ENCODE results near the gene SERPINA4. TPM values are rescaled to one million over a fixed set of nuclear protein-coding genes. Genes with fewer than 3 reads are reported as not detected.

SERPINA4 gene
- total and polyA plus RNA-seq, 2 of the 8 experiments (the other 6 are each of a cell fraction or from before 2014, with no cell fraction given): not detected

- 97% methylated on average over 6 of the region's 6 CpGs; no CpG with 5 or more reads in 1 of the 2 experiments for WGBS, 2 experiments (ENCODE audit: extremely low coverage in 1 of 2, insufficient coverage in 1 of 2, insufficient read length in 1 of 2, insufficient replicate concordance in 2 of 2, low coverage in 1 of 2, low lambda C conversion rate in 2 of 2, missing lambda C conversion rate in 1 of 2)
- no peak overlapping the region for H4K91ac ChIP-seq (replicated peaks; ENCODE audit: insufficient read length, low read length)
- peaks cover 7% of the 10 kb centered on the region in 2 experiments; a peak in 2 of 4 replicates for H3K9me3 ChIP-seq (ENCODE audit: insufficient read depth in 2 of 2, low read depth in 1 of 2, low read length in 1 of 2)
- no peak overlapping the region for H2BK12ac ChIP-seq (ENCODE audit: low read depth, low read length)
- peaks cover 0 to 4% (median 1%) of the 10 kb centered on the region in 4 experiments; a peak in 1 of 7 replicates for H3K4me1 ChIP-seq (replicated peaks in 1 of 4; ENCODE audit: control insufficient read depth in 3 of 4, insufficient read depth in 4 of 4, low read length in 3 of 4)
- FAIRE-seq (no peak), DNase-seq (ENCODE audit: low read depth in 1 of 2, low spot score in 2 of 2) (no peak)
- H2BK5ac ChIP-seq (ENCODE audit: low read depth, low read length): no peak overlapping the region
- H3K36me3 ChIP-seq (ENCODE audit: control insufficient read depth in 2 of 4, insufficient read depth in 4 of 4, low read length in 3 of 4): no peaks in the 10 kb centered on the region
- peaks cover 0 to 2% (median 0%) of the 10 kb centered on the region in 4 experiments; a peak in 3 of 7 replicates for H3K27me3 ChIP-seq (replicated peaks in 1 of 4; ENCODE audit: control insufficient read depth in 3 of 4, extremely low read depth in 1 of 4, insufficient read depth in 3 of 4, low read length in 3 of 4)
- H4K20me1 ChIP-seq (replicated peaks in 1 of 2; ENCODE audit: control insufficient read depth in 1 of 2, insufficient read depth in 2 of 2, low read length in 2 of 2): no peaks in the 10 kb centered on the region
- H2AK5ac ChIP-seq (ENCODE audit: low read depth, low read length): no peak overlapping the region
- H3K23ac ChIP-seq (ENCODE audit: insufficient read length): no peak overlapping the region
- no peak overlapping the region for H3K4me3 ChIP-seq (ENCODE audit: extremely low read depth in 1 of 4, insufficient read depth in 2 of 4, low read depth in 3 of 4, low read length in 4 of 4)
- no peak overlapping the region for H2AFZ ChIP-seq (ENCODE audit: low read length)
- ChIA-PET CTCF (ENCODE audit: partially characterized antibody) (interaction anchor here (2.0 kb wide), 1 partner anchor 15 kb away, joined by 4 read pairs; no protein-coding TSS in a partner anchor), POLR2A (ENCODE audit: partially characterized antibody) (no interaction called here)
- no peak overlapping the region for H4K5ac ChIP-seq (ENCODE audit: insufficient read length, low read depth, low read length)
- no peak overlapping the region for H2BK120ac ChIP-seq (replicated peaks; ENCODE audit: low read depth, low read length)
- H3K79me1 ChIP-seq (ENCODE audit: low read depth, low read length): no peaks in the 10 kb centered on the region
- no peaks in the 10 kb centered on the region for H3K79me2 ChIP-seq (ENCODE audit: control insufficient read depth in 1 of 2, insufficient read depth in 2 of 2, low read length in 2 of 2)
- no peak overlapping the region for H3K14ac ChIP-seq (ENCODE audit: insufficient read length)
- H2BK20ac ChIP-seq (ENCODE audit: low read length): no peak overlapping the region
- H4K8ac ChIP-seq (ENCODE audit: extremely low read depth, insufficient read depth, low read length): no peak overlapping the region
- H3K9ac ChIP-seq (replicated peaks in 1 of 4; ENCODE audit: extremely low read depth in 1 of 4, low read depth in 3 of 4, low read length in 3 of 4): no peak overlapping the region
- no peak overlapping the region for H2BK15ac ChIP-seq (ENCODE audit: low read length)
- no peak overlapping the region for H3K56ac ChIP-seq (replicated peaks; ENCODE audit: insufficient read length, low read depth, low read length)
- peaks cover 3% of the 10 kb centered on the region; the same call in 1 of the 2 replicates for H3K23me2 ChIP-seq (ENCODE audit: low read depth, low read length)
- no peak overlapping the region for H3K4me2 ChIP-seq (ENCODE audit: insufficient read depth in 1 of 2, low read depth in 2 of 2, low read length in 2 of 2)
- no peak overlapping the region for H3K4ac ChIP-seq (replicated peaks; ENCODE audit: insufficient read length, low read depth, low read length)
- H3K27ac ChIP-seq (ENCODE audit: low read depth, low read length): no peak overlapping the region
- H3K18ac ChIP-seq (ENCODE audit: extremely low read depth, low read length): no peak overlapping the region
- TF ChIP-seq USF2 (IDR thresholded peaks at IDR 0.05; ENCODE audit: low read length) (no peak), RXRA (IDR thresholded peaks at IDR 0.05; ENCODE audit: insufficient read depth, low read depth, low read length) (no peak), CREB1 (IDR thresholded peaks at IDR 0.05) (no peak), GTF2F1 (IDR thresholded peaks at IDR 0.05; ENCODE audit: borderline replicate concordance, low read depth, low read length) (no peak), CBX5 (IDR thresholded peaks at IDR 0.05; ENCODE audit: low read depth, low read length) (no peak), EGR1 (IDR thresholded peaks at IDR 0.05; ENCODE audit: borderline replicate concordance, low read depth, low read length) (no peak), CHD2 (IDR thresholded peaks at IDR 0.05; ENCODE audit: low read length) (no peak), RAD21 (IDR thresholded peaks at IDR 0.05 in 1 of 2, conservative IDR thresholded peaks at IDR 0.05 in 1 of 2; ENCODE audit: low read depth in 2 of 2, low read length in 2 of 2) (no peak), KDM4A (IDR thresholded peaks at IDR 0.05; ENCODE audit: low read depth, low read length, severe bottlenecking) (no peak)
- TF ChIP-seq, protein P1, sequence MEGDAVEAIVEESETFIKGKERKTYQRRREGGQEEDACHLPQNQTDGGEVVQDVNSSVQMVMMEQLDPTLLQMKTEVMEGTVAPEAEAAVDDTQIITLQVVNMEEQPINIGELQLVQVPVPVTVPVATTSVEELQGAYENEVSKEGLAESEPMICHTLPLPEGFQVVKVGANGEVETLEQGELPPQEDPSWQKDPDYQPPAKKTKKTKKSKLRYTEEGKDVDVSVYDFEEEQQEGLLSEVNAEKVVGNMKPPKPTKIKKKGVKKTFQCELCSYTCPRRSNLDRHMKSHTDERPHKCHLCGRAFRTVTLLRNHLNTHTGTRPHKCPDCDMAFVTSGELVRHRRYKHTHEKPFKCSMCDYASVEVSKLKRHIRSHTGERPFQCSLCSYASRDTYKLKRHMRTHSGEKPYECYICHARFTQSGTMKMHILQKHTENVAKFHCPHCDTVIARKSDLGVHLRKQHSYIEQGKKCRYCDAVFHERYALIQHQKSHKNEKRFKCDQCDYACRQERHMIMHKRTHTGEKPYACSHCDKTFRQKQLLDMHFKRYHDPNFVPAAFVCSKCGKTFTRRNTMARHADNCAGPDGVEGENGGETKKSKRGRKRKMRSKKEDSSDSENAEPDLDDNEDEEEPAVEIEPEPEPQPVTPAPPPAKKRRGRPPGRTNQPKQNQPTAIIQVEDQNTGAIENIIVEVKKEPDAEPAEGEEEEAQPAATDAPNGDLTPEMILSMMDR (IDR thresholded peaks at IDR 0.05; ENCODE audit: control extremely low read depth in 1 of 3, insufficient read depth in 1 of 3, low read depth in 1 of 3, low read length in 3 of 3): no peak
Measured at GRCh38 chr14:94578712-94579111, 17.5 kb downstream of the SERPINA4 start.

Measured in H1 (cell line).